Gastroesophageal sphincter (tissue), 4 donors: ENCODE measurements around the gene NPSR1. TPM values are rescaled to one million over a fixed set of nuclear protein-coding genes. Genes with fewer than 3 reads are reported as not detected.

Experiments
- ATAC-seq: fragments of 150-250 bp; one replicate; pipeline ENCODE4 v1.9.1; 2016; ENCODE audit warnings: mild to moderate bottlenecking, moderate library complexity
- H3K27ac ChIP-seq, 4 donors: fragments of 200-600 bp; sonication (generic) in 3 of 4; 1 replicate in 3 of 4; 2 replicates in 1 of 4; pipeline ENCODE4 v1.5.1; 2016 to 2019
- H3K27me3 ChIP-seq: fragments of 200-600 bp; sonication (generic); one replicate; pipeline ENCODE4 v1.5.1; 2019
- H3K36me3 ChIP-seq, 2 donors: fragments of 200-600 bp; sonication (generic); one replicate each; pipeline ENCODE4 v1.5.1; 2019; ENCODE audit warnings: control low read depth in 1 of 2
- H3K4me1 ChIP-seq, 3 donors: fragments of 200-600 bp; sonication (generic); 1 replicate in 2 of 3; 2 replicates in 1 of 3; pipeline ENCODE4 v1.5.1; 2016 to 2019; ENCODE audit warnings: control low read depth in 2 of 3
- H3K4me3 ChIP-seq, 2 donors: fragments of 200-600 bp; sonication (generic); one replicate each; pipeline ENCODE4 v1.5.1; 2019; ENCODE audit warnings: mild to moderate bottlenecking in 1 of 2, moderate library complexity in 1 of 2
- H3K9me3 ChIP-seq, 3 donors: fragments of 200-600 bp; sonication (generic); one replicate each; pipeline ENCODE4 v1.5.1; 2017 to 2019; ENCODE audit warnings: control low read depth in 2 of 3
- CTCF ChIP-seq, 4 experiments: fragments of 200-600 bp in 2 of 4; fragments of 450-650 bp in 2 of 4; sonication (generic) in 1 of 4; IDR thresholded peaks; one replicate each; pipeline ENCODE4 v1.5.1; 2017 to 2019; ENCODE audit warnings: antibody characterized with exemption in 4 of 4, mild to moderate bottlenecking in 2 of 4, moderate library complexity in 2 of 4
- EP300 ChIP-seq: sonication (generic); formaldehyde crosslinking; IDR thresholded peaks from one replicate; pipeline ENCODE4 v1.6.1; 2017; ENCODE audit warnings: antibody characterized with exemption, mild to moderate bottlenecking
- POLR2A ChIP-seq, 2 donors: fragments of 450-650 bp; IDR thresholded peaks; one replicate each; pipeline ENCODE4 v1.6.1; 2017; ENCODE audit warnings: antibody characterized with exemption in 2 of 2, mild to moderate bottlenecking in 2 of 2, moderate library complexity in 1 of 2
- POLR2AphosphoS5 ChIP-seq: sonication (generic); formaldehyde crosslinking; IDR thresholded peaks from one replicate; pipeline ENCODE4 v1.6.1; 2017; ENCODE audit warnings: antibody characterized with exemption
- WGBS, 2 donors: methylation state at CpG; one replicate each; pipeline ENCODE4 v1.1.5; 2018; ENCODE audit warnings: low coverage in 1 of 2; 5-methylcytosine and 5-hydroxymethylcytosine counted together
- total RNA-seq, 4 donors: library from RNA; depleted of rRNA; stranded (reverse); fragments of >200 nt; gene quantifications; one replicate each; pipeline ENCODE4 v1.1.0, GENCODE V29; 2016

Gene NPSR1
- total RNA-seq, 4 donors from 2014 or later: not detected

GRCh38 chr7:34839645-34840044 is 181.6 kb downstream of the NPSR1 start:
- TF ChIP-seq EP300 (no peak), CTCF (IDR thresholded peaks at IDR 0.05) (no peak), POLR2A (IDR thresholded peaks at IDR 0.05) (no peak), POLR2AphosphoS5 (no peak)
- H3K4me1 ChIP-seq: no peaks in the 10 kb centered on the region
- H3K36me3 ChIP-seq: no peaks in the 10 kb centered on the region
- H3K9me3 ChIP-seq: no peaks in the 10 kb centered on the region
- no peak overlapping the region for H3K4me3 ChIP-seq
- no peak overlapping the region for H3K27ac ChIP-seq
- no peak for ATAC-seq
- H3K27me3 ChIP-seq: no peaks in the 10 kb centered on the region
- 47 to 71% methylated on average over 2 to 3 of the region's 3 CpGs for WGBS, 2 donors

GRCh38 chr7:34840176-34840785 is 182.3 kb downstream of the NPSR1 start:
- Histone ChIP-seq H3K27ac (no peak overlapping the region), H3K4me1 (no peaks in the 10 kb centered on the region), H3K9me3 (no peaks in the 10 kb centered on the region), H3K27me3 (no peaks in the 10 kb centered on the region), H3K4me3 (no peak overlapping the region), H3K36me3 (no peaks in the 10 kb centered on the region)
- no peak for ATAC-seq
- 80 to 83% methylated on average over 2 to 5 of the region's 5 CpGs for WGBS, 2 donors
- TF ChIP-seq CTCF (IDR thresholded peaks at IDR 0.05) (no peak), POLR2A (IDR thresholded peaks at IDR 0.05) (no peak), POLR2AphosphoS5 (no peak), EP300 (no peak)

GRCh38 chr7:34841326-34841725 is 183.3 kb downstream of the NPSR1 start:
- no peaks in the 10 kb centered on the region for H3K27me3 ChIP-seq
- TF ChIP-seq CTCF (IDR thresholded peaks at IDR 0.05) (no peak), EP300 (no peak), POLR2AphosphoS5 (no peak), POLR2A (IDR thresholded peaks at IDR 0.05) (no peak)
- no peak overlapping the region for H3K27ac ChIP-seq
- H3K9me3 ChIP-seq: no peaks in the 10 kb centered on the region
- no peak for ATAC-seq
- H3K36me3 ChIP-seq: no peaks in the 10 kb centered on the region
- H3K4me3 ChIP-seq: no peak overlapping the region
- no peaks in the 10 kb centered on the region for H3K4me1 ChIP-seq
- 75 to 86% methylated on average over 2 to 4 of the region's 4 CpGs for WGBS, 2 donors

- no peak for TF ChIP-seq POLR2A (IDR thresholded peaks at IDR 0.05)
- H3K4me1 ChIP-seq: no peaks in the 10 kb centered on the region
- H3K4me3 ChIP-seq: no peak overlapping the region
- no peaks in the 10 kb centered on the region for H3K27me3 ChIP-seq
- no peaks in the 10 kb centered on the region for H3K36me3 ChIP-seq
- no peak for ATAC-seq
- H3K27ac ChIP-seq: no peak overlapping the region
- H3K9me3 ChIP-seq: no peaks in the 10 kb centered on the region
- 86 to 88% methylated on average over 6 of the region's 6 CpGs for WGBS, 2 donors
Measured at GRCh38 chr7:34842782-34843181, 184.8 kb downstream of the NPSR1 start.

GRCh38 chr7:34844406-34844805 is 186.4 kb downstream of the NPSR1 start:
- ATAC-seq: no peak
- Histone ChIP-seq H3K4me1 (peaks cover 0 to under 1% (median 0%) of the 10 kb centered on the region in 3 donors), H3K9me3 (no peaks in the 10 kb centered on the region), H3K4me3 (no peak overlapping the region), H3K27me3 (no peaks in the 10 kb centered on the region), H3K36me3 (no peaks in the 10 kb centered on the region), H3K27ac (no peak overlapping the region)
- WGBS, 2 donors: 78 to 86% methylated on average over 1 of the region's 1 CpG
- TF ChIP-seq CTCF (IDR thresholded peaks at IDR 0.05): no peak
- no peak for TF ChIP-seq POLR2A (IDR thresholded peaks at IDR 0.05)
- TF ChIP-seq EP300: no peak
- no peak for TF ChIP-seq POLR2AphosphoS5
